CD4-positive, alpha-beta T cell treated with Interleukin-17A for 1 hour (primary cell): ENCODE results near the gene INSRR.

Experiments used
- DNase-seq: peaks from one replicate; pipeline ENCODE4 v3.0.0-alpha.2; 2020

INSRR gene

DNA sequence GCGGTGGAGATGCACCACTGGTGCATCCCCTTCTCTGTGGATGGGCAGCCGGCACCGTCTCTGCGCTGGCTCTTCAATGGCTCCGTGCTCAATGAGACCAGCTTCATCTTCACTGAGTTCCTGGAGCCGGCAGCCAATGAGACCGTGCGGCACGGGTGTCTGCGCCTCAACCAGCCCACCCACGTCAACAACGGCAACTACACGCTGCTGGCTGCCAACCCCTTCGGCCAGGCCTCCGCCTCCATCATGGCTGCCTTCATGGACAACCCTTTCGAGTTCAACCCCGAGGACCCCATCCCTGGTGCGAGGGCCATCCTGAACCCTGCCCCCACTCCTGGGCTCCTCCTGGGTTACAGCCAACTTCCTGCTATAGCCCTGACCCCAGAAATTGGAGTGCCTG lies 14.7 kb upstream of the INSRR start:
- no peak for DNase-seq

DNA sequence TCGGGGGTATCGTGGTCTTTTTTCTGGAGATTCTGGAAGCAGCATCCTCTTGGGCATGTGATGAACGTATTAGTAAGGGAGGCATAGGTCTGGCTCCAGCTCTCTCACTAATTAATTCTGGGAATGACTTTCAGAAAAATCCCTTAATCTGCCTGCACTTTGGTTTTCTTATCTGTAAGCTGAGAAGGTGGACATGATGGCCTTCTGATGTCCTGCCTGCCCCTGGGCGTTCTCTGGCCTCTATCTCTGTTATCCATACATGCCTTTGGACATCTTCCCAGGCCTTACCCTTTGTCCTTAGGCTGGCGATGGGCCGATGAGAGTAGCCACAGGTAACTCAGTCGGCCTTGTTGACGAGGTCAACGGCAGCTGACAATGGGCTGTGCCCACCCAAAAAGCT lies 10.5 kb upstream of the INSRR start:
- no peak for DNase-seq

DNA sequence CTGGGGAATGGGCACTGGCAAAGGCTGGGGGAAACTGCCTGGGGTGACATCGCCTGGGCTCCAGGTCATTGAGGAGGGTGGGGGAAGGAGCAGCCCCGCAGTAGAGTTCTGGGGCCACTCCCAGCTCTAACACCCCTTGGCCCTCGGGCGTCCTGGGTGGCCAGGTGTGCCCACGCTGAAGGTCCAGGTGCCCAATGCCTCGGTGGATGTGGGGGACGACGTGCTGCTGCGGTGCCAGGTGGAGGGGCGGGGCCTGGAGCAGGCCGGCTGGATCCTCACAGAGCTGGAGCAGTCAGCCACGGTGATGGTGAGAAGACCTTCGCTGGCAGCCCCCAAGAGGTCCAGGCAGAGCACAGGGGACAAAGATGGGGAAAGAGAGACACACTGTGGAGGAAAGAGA lies 9.4 kb upstream of the INSRR start:
- no peak for DNase-seq

DNA sequence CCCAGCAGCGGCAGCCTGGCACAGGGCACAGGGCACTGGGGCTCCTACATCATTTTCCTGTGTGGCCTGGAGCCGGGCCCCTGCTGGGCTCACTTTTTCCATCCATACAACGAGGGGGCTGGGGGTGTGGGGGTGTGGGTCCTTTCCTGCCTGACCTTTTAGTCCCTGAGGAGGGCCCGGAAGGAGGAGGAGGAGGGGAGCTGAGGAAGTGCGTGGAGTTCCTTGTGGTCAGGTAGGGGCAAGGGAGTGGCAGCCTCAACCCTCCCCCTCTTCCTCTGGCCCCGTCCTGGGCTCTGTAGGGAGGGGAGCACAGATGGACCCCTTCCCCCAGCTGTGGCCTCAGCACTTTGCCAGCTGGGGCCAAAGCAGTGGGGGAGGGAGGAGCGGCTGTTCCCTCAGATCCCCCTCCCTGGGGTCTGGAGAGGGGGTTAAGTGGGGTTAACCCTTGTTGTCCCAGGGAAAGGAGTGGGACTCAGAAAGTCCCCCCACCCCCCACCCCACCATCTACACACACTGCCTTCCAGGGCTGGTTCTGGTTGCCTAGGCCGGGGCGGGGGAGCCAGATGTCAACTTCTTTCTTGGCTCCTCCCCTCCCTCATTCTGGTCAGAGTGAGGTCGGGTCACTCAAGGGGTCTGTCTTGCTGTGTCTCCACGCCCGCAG lies 7.5 kb upstream of the INSRR start:
- DNase-seq: no peak

DNA sequence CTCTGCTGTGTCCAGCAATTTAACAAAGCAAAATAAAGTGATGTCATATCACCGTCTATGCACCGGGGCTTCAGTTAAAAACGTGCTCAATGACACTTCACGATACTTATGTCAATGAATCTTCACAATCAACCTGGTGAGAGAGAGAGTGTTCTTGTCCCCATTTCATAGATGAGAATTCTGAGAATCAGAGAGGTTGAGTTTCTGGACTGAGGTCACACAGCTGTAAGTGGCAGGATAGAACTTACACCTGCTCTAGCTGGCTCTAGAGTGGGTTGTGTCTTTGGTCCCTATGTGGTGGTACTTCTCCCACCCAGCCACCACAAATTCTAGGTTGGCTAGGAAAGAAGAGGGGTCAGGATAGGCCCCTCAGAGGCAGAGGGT lies 6.9 kb upstream of the INSRR start:
- DNase-seq: no peak

DNA sequence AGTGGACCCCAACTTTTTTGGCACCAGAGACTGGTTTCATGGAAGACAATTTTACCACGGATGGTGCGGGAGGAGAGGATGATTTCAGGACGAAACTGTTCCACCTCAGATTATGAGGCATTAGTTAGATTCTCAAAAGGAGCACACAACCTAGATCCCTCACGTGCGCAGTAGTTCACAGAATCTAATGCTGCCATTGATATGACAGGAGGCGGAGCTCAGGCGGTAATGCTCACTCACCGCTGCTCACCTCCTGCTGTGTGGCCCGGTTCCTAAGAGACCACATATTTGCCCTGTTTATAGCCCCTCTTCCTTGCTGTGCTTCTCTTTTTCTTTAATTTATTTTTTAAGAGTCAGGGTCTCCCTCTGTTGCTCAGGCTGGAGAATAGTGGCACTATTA lies 6.3 kb upstream of the INSRR start:
- DNase-seq: no peak

DNA sequence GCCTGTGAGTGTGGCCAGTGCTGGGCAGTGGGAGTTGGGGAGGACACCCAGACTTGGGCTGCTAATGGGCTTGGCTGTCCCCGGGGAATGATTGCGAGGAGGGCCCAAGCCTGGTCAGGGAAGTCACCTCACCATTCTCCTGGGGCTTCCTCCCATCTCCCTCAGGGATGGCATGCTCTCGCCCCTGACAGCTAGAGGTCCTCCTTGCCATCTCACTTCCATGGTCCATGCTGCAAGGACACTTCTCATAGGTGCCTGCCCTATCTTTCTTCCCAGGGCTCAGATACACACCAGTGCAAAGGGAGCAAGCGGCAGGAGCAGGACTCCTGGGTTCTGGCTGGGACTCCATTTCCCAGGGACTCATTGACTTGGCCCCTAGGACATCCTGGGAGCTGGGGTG lies 5.9 kb upstream of the INSRR start:
- DNase-seq: no peak

DNA sequence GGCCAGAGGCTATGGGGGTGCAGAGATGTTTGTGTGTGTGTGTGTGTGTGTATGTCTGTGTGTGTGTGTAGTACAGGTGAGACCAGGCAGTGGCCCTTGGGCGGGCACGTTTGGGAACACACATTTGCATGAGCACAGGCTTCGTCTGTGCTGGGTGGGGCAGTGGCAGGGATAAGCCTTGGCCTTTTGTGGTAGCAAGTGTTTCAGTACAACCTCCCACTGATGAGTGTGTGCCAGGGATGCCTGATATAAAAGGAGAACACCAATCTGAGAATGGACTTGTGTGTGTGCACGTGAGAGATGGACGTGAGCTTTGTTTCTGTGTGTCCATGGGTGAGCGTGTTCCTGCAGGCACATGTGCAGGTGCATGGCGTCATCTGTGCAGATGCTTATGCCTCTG lies 4.7 kb upstream of the INSRR start:
- DNase-seq: no peak

DNA sequence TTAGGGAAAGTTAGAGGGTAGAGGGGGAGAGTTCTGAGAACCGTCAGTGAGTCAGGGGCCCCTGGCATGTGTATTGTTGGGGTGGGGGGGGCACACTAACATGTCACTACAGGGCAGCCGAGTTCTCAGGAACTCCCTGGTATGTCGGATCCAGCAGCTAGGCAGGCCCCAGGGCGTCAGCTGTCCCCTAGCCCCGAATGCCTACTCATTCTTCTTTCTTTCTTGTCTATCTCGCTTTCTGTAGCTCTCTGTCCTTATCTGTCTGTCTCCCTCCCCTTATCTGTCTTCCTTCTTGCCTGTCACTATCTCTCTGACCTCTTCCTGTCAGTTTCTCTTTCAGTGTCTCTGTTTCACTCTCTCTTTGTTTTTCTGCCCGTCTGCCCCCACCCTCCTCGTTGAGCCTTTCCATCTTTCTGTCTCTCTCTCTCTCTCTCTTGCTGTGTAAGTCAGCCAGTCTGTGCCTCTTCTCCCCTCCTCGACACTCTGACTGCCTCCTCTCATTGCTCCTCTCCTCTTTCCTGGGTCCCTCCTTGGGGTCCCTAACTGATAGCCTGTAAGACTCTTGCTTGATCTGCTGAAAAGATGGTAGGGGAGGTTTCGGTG lies 4.2 kb upstream of the INSRR start:
- DNase-seq: no peak

DNA sequence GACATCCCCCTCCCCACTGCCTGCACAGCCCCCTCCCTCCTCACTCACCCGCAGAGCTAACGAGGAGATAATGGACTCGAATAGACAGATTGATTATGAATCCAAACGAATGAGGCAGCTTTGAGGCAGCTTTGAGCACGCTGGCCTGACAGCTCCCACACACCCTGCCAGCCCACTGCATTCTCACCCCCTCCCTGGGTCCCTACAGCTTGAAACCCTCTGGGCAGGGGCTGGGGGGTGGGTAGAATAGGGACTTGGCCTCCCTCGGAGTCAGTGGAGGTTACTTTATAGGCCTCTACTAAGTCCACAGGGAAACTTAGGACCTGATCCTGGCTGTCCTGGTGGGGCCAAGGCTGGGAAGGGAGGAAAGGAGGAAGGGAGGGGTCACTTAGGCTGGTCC lies 3.7 kb upstream of the INSRR start:
- no peak for DNase-seq

DNA sequence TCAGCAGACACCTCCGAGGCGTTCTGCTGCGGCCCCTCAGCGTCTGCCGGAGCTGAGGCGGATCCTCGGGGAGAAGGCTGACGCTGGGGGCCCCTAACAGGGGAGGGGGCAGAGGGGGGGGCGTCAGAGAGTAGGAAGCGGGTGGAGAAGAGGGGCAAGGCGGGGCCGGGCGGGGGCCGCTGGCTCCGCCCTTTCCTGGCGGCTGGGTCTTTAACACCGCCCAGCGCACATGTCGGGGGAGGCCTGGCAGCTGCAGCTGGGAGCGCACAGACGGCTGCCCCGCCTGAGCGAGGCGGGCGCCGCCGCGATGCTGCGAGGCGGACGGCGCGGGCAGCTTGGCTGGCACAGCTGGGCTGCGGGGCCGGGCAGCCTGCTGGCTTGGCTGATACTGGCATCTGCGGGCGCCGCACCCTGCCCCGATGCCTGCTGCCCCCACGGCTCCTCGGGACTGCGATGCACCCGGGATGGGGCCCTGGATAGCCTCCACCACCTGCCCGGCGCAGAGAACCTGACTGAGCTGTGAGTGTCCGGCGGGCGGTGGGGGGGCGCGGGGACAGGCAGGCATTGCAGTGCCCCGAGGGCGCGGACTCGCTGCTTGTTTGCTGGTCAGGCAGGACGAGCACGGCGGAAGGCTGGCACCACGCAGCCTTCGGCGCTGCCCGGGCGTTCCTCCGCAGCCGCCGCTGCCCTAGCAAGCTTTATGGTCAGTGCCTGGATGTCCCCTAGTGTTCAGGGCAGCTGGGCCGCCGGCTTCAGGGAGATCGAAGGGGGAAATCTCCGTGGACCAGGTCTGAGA lies 1.9 kb upstream of the INSRR start, which contains the start of gene NTRK1:
NTRK1 (plus strand) TSS at position 238 of the 796 bp plus-strand sequence; CDS start at position 308, 70 bp downstream.
- DNase-seq: peak; percentile 66

DNA sequence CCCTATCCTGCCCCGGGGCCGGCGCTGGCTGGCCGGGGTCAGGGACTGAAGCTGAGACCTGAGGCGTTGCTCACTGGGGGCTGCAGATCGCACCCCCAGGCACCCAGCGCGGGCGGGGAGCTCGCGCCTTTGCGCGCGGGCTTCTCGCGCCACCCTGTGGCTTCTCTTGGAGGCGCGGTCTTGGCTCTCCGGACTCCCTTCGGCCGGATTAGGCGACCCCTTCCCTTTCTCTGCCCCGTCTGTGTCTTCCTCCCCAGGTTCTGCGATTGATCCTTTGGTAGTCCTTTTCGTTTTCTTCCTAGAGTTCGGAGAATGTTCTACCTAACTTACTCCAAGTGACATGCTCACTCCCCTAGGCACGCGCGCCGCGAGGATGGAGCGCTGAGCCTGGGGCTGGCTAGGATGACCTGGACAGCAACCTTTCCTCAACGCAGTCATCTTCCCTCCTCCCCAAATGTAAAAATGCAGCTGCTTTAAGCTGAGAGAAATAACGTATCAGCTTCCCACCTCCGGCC lies 1.3 kb upstream of the INSRR start:
- peak; percentile 61 for DNase-seq

DNA sequence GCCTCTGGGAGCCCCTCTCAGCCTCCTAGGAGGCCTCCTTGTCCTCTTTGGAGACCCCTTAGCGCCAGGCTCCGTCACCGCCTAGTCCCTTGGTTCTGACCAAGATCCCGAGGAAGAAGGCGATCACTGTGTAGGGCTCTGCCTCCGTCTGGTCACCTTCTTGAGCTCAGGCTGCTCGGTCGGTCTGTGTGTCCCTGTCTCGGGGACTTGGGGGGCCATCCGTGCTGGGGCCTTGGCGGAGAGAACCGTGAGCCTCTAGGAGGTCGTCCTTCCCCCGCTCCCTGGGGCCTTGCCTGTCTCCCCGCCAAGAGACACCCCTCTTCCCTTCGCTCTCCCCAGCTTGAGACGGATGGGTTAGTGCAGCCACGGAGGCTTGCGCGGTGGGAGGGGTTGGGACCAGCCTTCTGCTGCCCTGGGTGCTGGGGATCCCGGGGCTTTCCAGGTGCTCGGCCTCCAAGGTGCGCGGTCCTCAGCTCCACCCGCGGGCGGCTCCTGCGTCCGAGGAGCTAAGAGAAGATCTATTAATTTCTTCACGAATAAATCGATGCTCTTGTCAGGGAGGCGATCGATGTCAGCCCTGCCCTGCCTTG lies 701 bp upstream of the INSRR start:
- peak; percentile 8 for DNase-seq

DNA sequence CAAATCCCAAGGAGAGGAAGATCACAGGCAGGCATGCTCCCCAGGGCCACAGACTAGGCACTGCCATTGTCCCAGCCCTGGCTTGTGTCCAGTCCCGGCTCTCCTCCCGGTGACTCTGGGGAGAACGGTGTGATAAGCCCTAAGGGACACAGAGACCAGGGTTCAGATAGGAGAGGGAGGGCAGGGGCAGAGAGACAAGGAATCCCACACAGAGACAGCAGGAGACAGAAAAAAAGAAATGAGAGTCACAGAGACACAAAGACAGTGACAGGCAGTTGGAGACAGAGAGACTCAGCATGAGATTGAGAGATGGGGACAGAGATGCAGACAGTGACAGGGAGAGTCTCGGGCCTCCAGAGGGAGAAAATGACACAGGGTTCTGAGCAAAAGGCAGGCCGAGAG lies 361 bp downstream of the INSRR start:
- no peak for DNase-seq

DNA sequence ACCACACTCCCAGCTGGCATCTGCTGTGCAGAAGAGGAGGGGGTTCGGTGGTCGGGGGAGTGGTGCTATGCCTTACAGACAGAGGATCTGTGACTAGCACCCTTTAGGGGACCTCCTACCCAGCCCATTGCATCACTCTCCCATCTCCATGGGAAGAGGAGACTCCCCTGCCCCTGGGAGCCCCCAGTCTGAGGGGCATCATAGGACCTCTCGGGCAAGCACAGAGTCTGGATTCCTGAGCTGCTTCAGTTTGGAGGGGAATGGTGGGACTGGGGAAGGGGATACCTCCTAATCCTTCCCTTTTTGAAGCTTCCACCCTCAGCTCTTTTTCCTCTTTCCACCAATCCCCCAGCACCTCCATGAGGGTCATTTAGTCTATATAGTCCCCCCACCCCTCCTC lies 1.4 kb downstream of the INSRR start:
- DNase-seq: no peak

DNA sequence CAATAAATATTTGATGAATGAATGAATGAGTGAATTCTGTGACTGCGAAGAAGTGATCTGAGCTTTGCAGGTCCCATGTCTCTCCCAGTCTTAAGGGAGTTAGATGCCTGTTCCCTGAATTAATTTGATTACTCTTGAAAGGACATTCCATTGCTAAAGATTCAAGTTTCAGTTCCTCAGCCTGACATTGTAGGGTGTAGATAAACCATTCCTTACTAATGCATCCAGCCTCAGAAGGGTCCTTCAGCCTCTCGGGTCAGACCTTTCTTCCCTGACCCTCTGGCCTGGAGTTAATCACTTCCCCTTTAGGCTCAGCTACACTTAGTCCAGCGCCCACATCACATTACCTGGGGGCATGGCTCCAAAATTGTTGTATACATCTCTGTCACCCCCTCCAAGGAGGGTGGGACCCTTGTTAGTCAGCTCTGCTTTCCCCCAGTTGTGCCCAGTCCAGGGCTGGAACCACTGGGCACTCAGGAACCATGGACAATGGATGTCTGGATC lies 2.6 kb downstream of the INSRR start:
- DNase-seq: no peak

DNA sequence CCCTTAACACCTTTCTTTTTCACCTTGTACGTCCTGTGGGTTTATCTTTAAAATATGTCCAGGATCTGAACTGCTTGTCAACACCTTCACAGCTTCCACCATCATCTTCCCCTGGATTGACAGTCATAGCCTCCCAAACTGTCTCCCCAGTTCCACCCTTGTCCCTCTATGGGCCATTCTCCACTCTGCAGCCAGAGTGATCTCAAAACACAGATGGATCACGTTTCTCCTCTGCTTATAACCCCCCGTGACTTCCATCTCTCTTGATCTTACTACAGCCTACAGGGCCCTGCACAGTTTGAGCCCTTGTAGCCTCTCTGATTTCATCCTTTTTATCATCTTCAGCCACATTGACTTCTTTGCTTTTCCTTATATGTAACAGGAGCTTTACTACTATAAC lies 4.3 kb downstream of the INSRR start:
- DNase-seq: no peak

DNA sequence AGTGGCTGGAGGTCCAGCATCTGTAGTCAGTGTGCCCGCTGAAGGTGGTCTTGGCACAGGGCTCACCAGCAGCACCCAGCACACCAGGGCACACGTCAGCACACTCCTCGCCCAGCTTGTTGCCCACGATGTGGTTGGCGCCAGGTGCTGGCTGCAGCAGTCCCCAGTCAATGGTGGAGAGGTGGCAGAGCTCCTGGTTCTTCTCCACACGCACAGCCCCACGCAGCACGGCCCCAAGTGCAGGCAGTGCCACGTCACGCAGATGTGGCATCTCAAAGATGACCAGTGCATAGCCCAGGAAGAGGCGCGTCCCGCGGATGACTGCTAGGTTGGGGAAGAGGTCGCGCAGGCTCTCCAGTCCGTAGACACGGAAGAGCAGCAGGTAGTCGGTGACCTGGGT lies 5.2 kb downstream of the INSRR start:
- DNase-seq: no peak

DNA sequence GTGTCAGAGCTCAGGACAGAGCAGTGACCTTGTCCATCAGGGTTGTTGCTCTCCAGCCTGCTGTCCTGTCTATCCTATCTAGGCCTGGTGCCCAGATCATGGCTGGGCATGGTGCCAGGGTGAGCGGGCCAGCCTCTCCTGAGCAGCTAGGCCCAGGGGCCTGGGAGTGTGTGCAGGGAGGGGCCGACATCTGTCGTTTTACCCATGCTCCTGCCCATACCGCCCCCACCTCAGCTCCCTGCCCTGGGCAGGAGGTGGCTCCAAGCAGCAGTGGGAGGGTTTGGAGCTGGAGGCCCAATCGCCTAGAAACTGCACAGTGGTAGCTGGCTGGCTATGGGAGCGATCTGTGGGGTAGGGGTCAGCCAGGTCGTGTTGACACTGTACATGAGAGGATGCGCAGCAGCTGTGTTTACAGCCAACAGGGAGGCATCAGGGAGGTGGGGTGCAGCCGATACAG lies 6.5 kb downstream of the INSRR start:
- DNase-seq: no peak

DNA sequence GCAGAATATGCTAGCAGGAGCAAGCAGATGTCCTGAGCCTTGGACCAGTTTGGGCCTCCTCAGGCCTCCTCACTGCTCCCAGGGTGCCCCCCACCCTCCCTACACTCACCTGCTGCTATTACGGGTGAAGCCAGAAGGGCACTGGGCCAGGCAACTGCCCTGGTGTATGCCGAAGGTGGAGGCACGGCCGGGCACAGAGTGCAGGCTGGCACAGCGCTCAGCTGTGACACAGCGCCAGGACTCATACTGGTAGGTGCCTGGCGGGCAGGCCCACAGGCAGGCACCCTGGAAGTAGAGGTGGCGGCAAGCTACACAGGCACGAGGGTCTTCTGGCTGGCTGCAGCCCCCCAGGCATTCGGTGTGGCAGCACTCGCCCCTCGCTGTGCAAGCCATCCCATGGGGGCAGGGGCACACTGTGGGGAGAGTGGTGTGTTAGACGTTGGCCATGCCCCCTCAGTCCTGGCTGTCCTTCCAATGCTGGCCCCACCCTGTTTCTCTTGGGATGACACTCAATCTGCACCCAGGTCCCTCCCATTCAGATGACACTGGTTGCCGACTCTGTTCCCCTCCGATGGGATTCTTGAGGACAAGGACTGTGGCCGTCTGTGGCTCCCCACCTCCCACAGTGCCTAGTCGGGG lies 7.0 kb downstream of the INSRR start:
- DNase-seq: no peak

DNA sequence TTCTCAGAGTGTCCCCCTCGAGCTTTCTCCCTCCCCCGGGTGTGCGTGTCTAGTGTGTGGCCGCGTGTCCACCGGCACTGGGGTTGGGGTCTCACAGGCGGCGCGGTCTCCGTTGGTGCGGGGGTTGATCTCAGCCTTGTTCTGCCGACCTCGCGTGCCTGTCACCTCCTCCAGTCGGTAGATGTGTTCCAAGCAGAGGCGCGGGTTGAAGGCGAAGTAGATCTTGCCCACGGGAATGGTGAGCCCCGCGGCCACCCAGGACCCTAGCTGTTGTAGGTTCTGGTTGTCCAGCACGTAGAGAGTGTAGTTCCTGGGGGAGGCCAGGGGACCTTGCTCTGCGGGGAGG lies 9.8 kb downstream of the INSRR start:
- no peak for DNase-seq

DNA sequence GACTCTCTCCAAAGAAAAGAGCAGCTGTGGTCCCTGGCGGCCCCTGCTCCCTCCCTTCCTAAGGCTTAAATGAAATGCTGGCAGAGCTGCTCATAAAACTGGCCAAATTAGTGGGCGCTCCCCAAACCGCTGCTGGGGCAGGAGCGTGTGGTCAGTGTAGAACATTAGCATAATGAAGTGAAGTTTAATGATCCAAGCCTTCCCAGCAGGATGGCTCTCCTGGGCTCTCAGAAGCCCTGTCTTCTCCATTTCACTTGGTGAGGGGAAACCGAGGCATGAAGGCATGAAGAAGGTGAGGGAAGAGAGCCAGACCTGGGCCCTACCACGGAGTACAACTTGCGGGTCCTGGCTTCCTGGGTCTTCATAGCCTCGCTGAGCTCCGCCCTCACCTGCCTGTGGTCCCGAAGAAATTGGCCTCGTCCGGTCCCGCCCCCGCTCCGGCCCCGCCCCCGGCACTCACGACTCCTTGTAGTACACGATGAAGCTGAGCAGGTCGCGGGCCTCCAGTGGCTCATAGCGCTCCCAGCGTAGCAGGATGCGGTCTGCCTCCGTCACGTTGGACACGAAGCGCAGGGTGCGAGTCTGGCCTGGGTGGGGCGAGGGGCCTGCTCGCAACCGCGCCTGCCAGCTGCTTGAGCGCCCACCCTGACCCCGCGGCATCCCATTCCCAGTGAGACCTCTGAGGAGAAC lies 10.3 kb downstream of the INSRR start:
- DNase-seq: peak; percentile 83
